ENCODE results near the gene SLC5A12.
"Not testable (repeated sequence)": the region's sequence is repeated elsewhere in the genome, so short reads cannot be mapped to it uniquely, and the experiment has no call there.

Gene SLC5A12

DNA sequence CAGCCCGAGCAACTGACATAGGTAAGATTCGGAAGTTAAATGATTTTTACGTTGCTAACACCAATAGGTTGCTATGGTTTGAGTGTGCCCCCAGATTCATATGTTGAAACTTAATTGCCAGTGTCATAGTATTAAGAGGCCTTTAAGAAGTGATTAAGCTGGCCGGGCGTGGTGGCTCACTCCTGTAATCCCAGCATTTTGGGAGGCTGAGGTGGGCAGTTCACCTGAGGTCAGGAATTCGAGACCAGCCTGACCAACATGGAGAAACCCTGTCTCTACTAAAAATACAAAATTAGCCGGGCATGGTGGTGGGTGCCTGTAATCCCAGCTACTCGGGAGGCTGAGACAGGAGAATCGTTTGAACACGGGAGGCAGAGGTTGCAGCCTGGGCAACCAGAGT lies 78.5 kb downstream of the SLC5A12 start:
- DNase-seq: not testable (repeated sequence)

DNA sequence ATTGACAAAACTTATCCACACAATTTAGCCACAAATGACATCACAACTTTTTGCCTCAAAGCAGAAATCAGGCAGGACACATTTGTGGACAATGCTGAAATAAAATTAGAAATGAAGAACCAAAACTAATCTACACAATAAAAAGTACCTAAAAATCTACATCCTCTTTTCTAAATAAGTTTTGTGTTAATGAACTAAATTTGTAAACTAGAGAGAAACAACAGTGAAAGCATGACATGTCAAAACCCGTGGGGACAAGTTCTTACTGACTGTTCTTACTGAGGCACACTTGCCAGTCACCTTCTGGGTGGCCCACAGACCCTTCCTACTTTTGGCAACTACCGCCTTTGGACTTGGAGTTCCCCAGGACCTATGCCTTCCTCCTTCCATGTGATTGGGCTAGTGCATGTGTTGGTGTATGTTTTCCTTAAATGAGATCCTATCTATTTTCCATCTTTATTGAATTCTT lies 89.1 kb downstream of the SLC5A12 start:
- DNase-seq: no peak

GRCh38 chr11:26626346-26626745 lies 95.5 kb downstream of the SLC5A12 start:
- no peak for DNase-seq

- no peak for DNase-seq
These were observed 98.7 kb downstream of the SLC5A12 start for GRCh38 chr11:26623076-26623659.

DNA sequence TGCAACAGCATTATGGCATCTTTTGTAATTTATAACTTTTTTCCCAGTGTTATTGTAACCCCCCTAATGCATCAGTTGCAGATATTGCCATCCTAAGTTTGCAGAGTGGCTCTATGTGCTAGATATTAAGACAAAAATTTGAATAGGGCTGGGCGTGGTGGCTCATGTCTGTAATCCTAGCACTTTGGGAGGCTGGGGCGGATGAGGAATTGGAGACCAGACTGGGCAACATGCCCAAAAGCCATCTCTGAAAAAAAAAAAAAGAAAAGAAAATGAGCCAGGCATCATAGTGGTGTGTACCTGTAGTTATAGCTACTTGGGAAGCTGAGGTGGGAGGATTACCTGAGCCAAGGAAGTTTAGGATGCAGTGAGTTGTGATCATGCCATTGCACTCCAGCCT lies 99.7 kb downstream of the SLC5A12 start:
- DNase-seq: no peak

DNA sequence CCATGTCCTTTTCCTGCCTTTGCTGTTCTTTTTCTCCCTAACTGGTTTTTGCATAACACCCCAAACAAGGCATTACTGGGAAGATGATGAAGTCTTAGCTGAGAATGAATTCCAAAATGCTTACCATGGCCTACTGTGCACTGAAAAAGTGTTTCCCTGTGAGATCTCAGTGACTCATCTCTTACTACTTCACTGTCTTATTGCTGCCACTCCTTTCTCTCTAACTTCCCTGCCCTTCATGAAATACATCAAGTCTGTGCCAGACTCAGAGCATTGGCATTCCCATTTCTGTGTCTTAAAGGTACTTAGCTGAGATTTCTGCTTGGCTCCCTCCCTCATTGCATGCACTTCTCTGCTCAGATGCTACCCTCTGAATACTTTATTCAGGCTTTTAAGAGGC lies 100.7 kb downstream of the SLC5A12 start:
- DNase-seq: no peak

GRCh38 chr11:26620282-26621045 lies 101.4 kb downstream of the SLC5A12 start:
- no peak for DNase-seq

- DNase-seq: no peak
These were observed 103.4 kb downstream of the SLC5A12 start for GRCh38 chr11:26618441-26618840.
